IMR-90 (cell line): ENCODE measurements around the gene VPS13A. TPM values are rescaled to one million over a fixed set of nuclear protein-coding genes. Genes with fewer than 3 reads are reported as not detected.

Source experiments
- ATAC-seq: fragments of 200-7000 bp; cut with Tn5 transposase; 2 replicates; pipeline ENCODE4 v1.9.1; 2020; ENCODE audit warnings: low read depth, mild to moderate bottlenecking, moderate library complexity
- BruUV-seq: library from RNA; stranded (reverse); fragments of 400-500 nt; replicated peaks from 2 replicates; lab custom pipeline; 2021; lab: Mats Ljungman, UMichigan
- CTCF ChIA-PET: fragments of 300-600 bp; formaldehyde crosslinking; extraction: SDS; loops from one replicate; lab custom pipeline; 2021; ENCODE audit warnings: antibody characterized with exemption; lab: Yijun Ruan, JAX
- POLR2A ChIA-PET: fragments of 300-600 bp; sonication (Branson Sonifier 250); formaldehyde crosslinking; loops from one replicate; lab custom pipeline; 2022; ENCODE audit warnings: antibody characterized with exemption; ENCODE audit not compliant: unreplicated experiment; lab: Charles Lee
- DNase-seq: peaks from one replicate; pipeline ENCODE4 v3.0.0; 2013
- H2AFZ ChIP-seq: replicated peaks from 2 replicates; pipeline ENCODE3; 2013; ENCODE audit warnings: low read length, mild to moderate bottlenecking; ENCODE audit not compliant: poor library complexity
- H2AK5ac ChIP-seq: 2 replicates; pipeline ENCODE4 v1.6.1; 2013; ENCODE audit warnings: low read depth, low read length, inconsistent platforms
- H2AK9ac ChIP-seq: replicated peaks from 2 replicates; pipeline ENCODE3; 2013; ENCODE audit warnings: mild to moderate bottlenecking, low read depth, low read length, moderate library complexity; ENCODE audit not compliant: poor library complexity
- H2BK120ac ChIP-seq: 2 replicates; pipeline ENCODE4 v1.6.1; 2013; ENCODE audit warnings: low read depth, low read length, inconsistent platforms
- H2BK15ac ChIP-seq: 3 replicates; pipeline ENCODE4 v1.6.1; 2013; ENCODE audit warnings: low read depth, low read length, inconsistent platforms
- H2BK20ac ChIP-seq: 2 replicates; pipeline ENCODE4 v1.6.1; 2013; ENCODE audit warnings: low read depth, mild to moderate bottlenecking, inconsistent platforms, low read length, moderate library complexity
- H2BK5ac ChIP-seq: 2 replicates; pipeline ENCODE4 v1.6.1; 2013; ENCODE audit warnings: mild to moderate bottlenecking, low read depth, low read length, inconsistent platforms; ENCODE audit not compliant: poor library complexity, severe bottlenecking
- H3K14ac ChIP-seq: replicated peaks from 2 replicates; pipeline ENCODE4 v1.6.1; 2013; ENCODE audit warnings: low read depth, low read length, inconsistent platforms
- H3K18ac ChIP-seq: 2 replicates; pipeline ENCODE4 v1.6.1; 2013; ENCODE audit warnings: low read depth, low read length, control low read depth
- H3K23ac ChIP-seq: 2 replicates; pipeline ENCODE4 v1.6.1; 2013; ENCODE audit warnings: low read depth, low read length, inconsistent platforms
- H3K27ac ChIP-seq: 2 replicates; pipeline ENCODE4 v1.5.1; 2013; ENCODE audit warnings: mild to moderate bottlenecking, control low read depth, low read length; ENCODE audit not compliant: insufficient read depth
- H3K27me3 ChIP-seq: 2 replicates; pipeline ENCODE4 v1.6.1; 2013; ENCODE audit warnings: low read length; ENCODE audit not compliant: control insufficient read depth, insufficient read depth
- H3K36me3 ChIP-seq: 2 replicates; pipeline ENCODE4 v1.6.1; 2013; ENCODE audit warnings: low read length, mixed read lengths; ENCODE audit not compliant: control insufficient read depth, insufficient read depth
- H3K4ac ChIP-seq: 2 replicates; pipeline ENCODE4 v1.6.1; 2013; ENCODE audit warnings: low read depth, low read length, inconsistent platforms
- H3K4me1 ChIP-seq: 2 replicates; pipeline ENCODE4 v1.6.1; 2013; ENCODE audit warnings: low read length, mixed read lengths; ENCODE audit not compliant: control insufficient read depth, insufficient read depth
- H3K4me2 ChIP-seq: 2 replicates; pipeline ENCODE4 v1.6.1; 2013; ENCODE audit warnings: low read depth, mild to moderate bottlenecking, control low read depth, low read length, moderate library complexity
- H3K4me3 ChIP-seq: 2 replicates; pipeline ENCODE4 v1.5.1; 2013; ENCODE audit warnings: low read depth, mild to moderate bottlenecking, control low read depth, low read length, moderate library complexity; ENCODE audit not compliant: insufficient read depth
- H3K56ac ChIP-seq: 2 replicates; pipeline ENCODE4 v1.6.1; 2013; ENCODE audit warnings: low read length, inconsistent platforms; ENCODE audit not compliant: insufficient read depth; ENCODE audit errors: extremely low read depth
- H3K79me1 ChIP-seq, 2 experiments: 2 replicates each; pipeline ENCODE4 v1.6.1; 2013; ENCODE audit warnings: low read length in 2 of 2, inconsistent platforms in 1 of 2, low read depth in 1 of 2
- H3K9ac ChIP-seq: 2 replicates; pipeline ENCODE4 v1.6.1; 2013; ENCODE audit warnings: low read depth, low read length, control low read depth
- H3K9me1 ChIP-seq: 2 replicates; pipeline ENCODE4 v1.6.1; 2013; ENCODE audit warnings: low read length, inconsistent platforms; ENCODE audit not compliant: insufficient read depth
- H3K9me3 ChIP-seq: 2 replicates; pipeline ENCODE4 v1.6.1; 2013; ENCODE audit warnings: low read length; ENCODE audit not compliant: control insufficient read depth, insufficient read depth
- H4K20me1 ChIP-seq: 2 replicates; pipeline ENCODE4 v1.6.1; 2013; ENCODE audit warnings: low read length, inconsistent platforms; ENCODE audit not compliant: insufficient read depth
- H4K5ac ChIP-seq: 2 replicates; pipeline ENCODE4 v1.6.1; 2013; ENCODE audit warnings: mild to moderate bottlenecking, low read depth, low read length, control low read depth
- H4K8ac ChIP-seq, 2 experiments: 2 replicates each; pipeline ENCODE4 v1.6.1; 2013; ENCODE audit warnings: low read depth in 2 of 2, low read length in 2 of 2, control low read depth in 1 of 2, inconsistent platforms in 1 of 2
- H4K91ac ChIP-seq: 2 replicates; pipeline ENCODE4 v1.6.1; 2013; ENCODE audit warnings: low read depth, low read length, inconsistent platforms; ENCODE audit not compliant: insufficient read depth
- CEBPB ChIP-seq: IDR thresholded peaks from 2 replicates; pipeline ENCODE4 v1.6.1; 2012; ENCODE audit warnings: low read depth, low read length, improper control_type of control experiment
- CHD1 ChIP-seq: IDR thresholded peaks from 2 replicates; pipeline ENCODE4 v1.6.1; 2012; ENCODE audit warnings: low read depth, low read length, improper control_type of control experiment
- CTCF ChIP-seq: conservative IDR thresholded peaks from 2 replicates; pipeline ENCODE4 v1.5.1; 2012; ENCODE audit warnings: mild to moderate bottlenecking, low read depth, low read length, improper control_type of control experiment
- ELK1 ChIP-seq: fragments of 150-350 bp; IDR thresholded peaks from 2 replicates; pipeline ENCODE4 v1.6.1; 2016; ENCODE audit warnings: low read depth, mild to moderate bottlenecking, low read length, moderate library complexity, borderline replicate concordance
- FOS ChIP-seq: fragments of 150-350 bp; IDR thresholded peaks from 2 replicates; pipeline ENCODE4 v1.6.1; 2016; ENCODE audit warnings: low read depth, low read length
- MAFK ChIP-seq: IDR thresholded peaks from 2 replicates; pipeline ENCODE4 v1.6.1; 2012; ENCODE audit warnings: low read depth, low read length, improper control_type of control experiment
- MAZ ChIP-seq: IDR thresholded peaks from 2 replicates; pipeline ENCODE4 v1.6.1; 2012; ENCODE audit warnings: low read depth, mild to moderate bottlenecking, low read length, improper control_type of control experiment, moderate library complexity, borderline replicate concordance
- MXI1 ChIP-seq: IDR thresholded peaks from 2 replicates; pipeline ENCODE4 v1.6.1; 2012; ENCODE audit warnings: low read depth, mild to moderate bottlenecking, low read length, moderate library complexity, borderline replicate concordance
- NFE2L2 ChIP-seq: fragments of 150-350 bp; IDR thresholded peaks from 2 replicates; pipeline ENCODE4 v1.6.1; 2016; ENCODE audit warnings: low read depth, mild to moderate bottlenecking, low read length
- POLR2A ChIP-seq: IDR thresholded peaks from 2 replicates; pipeline ENCODE4 v1.6.1; 2012; ENCODE audit warnings: mild to moderate bottlenecking, low read depth, low read length
- RAD21 ChIP-seq: IDR thresholded peaks from 2 replicates; pipeline ENCODE4 v1.6.1; 2012; ENCODE audit warnings: low read length, improper control_type of control experiment
- RCOR1 ChIP-seq: IDR thresholded peaks from 2 replicates; pipeline ENCODE4 v1.6.1; 2012; ENCODE audit warnings: mild to moderate bottlenecking, low read length, improper control_type of control experiment; ENCODE audit not compliant: insufficient replicate concordance
- RFX5 ChIP-seq: IDR thresholded peaks from 2 replicates; pipeline ENCODE4 v1.8.0; 2012; ENCODE audit warnings: low read depth, mild to moderate bottlenecking, low read length, moderate library complexity
- SMC3 ChIP-seq: fragments of 150-350 bp; IDR thresholded peaks from 2 replicates; pipeline ENCODE4 v1.6.1; 2016; ENCODE audit warnings: low read depth, mild to moderate bottlenecking, antibody characterized with exemption, low read length, moderate library complexity
- USF2 ChIP-seq: fragments of 150-350 bp; IDR thresholded peaks from 2 replicates; pipeline ENCODE4 v1.6.1; 2017; ENCODE audit warnings: mild to moderate bottlenecking, antibody characterized with exemption, low read length, low read depth
- dilution Hi-C: fragments of 300-500 bp; cut with HindIII; formaldehyde crosslinking; loops from one replicate; pipeline ENCODE4 v1.14.3; 2018; ENCODE audit warnings: low sequenced_read_pairs; ENCODE audit not compliant: unreplicated experiment
- in situ Hi-C: fragments of 300-500 bp; cut with MboI; formaldehyde crosslinking; loops from 3 replicates; pipeline ENCODE4 v1.14.3; 2019; ENCODE audit warnings: low sequenced_read_pairs, inconsistent platforms, mixed read lengths
- intact Hi-C: fragments of 100-400 bp; cut with micrococcal nuclease; formaldehyde crosslinking; loops from 2 replicates; pipeline ENCODE4 v1.10.0; 2022
- polyA plus RNA-seq, 3 experiments: library from polyadenylated mRNA; depleted of rRNA; stranded (reverse); fragments of >200 nt; gene quantifications; 2 replicates each; pipeline ENCODE4 v1.2.3, GENCODE V29; 2012; ENCODE audit warnings: low replicate concordance in 1 of 3
- total RNA-seq: library from RNA; depleted of rRNA; stranded (reverse); fragments of >200 nt; gene quantifications from 2 replicates; pipeline ENCODE4 v1.2.3, GENCODE V29; 2012

Gene VPS13A
- total and polyA plus RNA-seq, 2 of the 4 experiments (the other 2 are of a cell fraction), result 10.4 to 26.5 TPM

GRCh38 chr9:77418226-77418625 is 240.9 kb downstream of the VPS13A start:
- Histone ChIP-seq H3K27ac (peak overlapping the region; percentile 61; the same call in 1 of the 2 replicates), H3K27me3 (no peaks in the 10 kb centered on the region), H4K20me1 (no peaks in the 10 kb centered on the region), H3K79me1 (no peaks in the 10 kb centered on the region), H3K9me3 (no peaks in the 10 kb centered on the region), H3K9ac (no peak overlapping the region), H3K4me3 (no peak overlapping the region), H3K9me1 (no peaks in the 10 kb centered on the region), H4K8ac (no peak overlapping the region; a peak in 1 of 4 replicates), H3K4ac (no peak overlapping the region), H3K36me3 (no peaks in the 10 kb centered on the region), H3K14ac (no peak overlapping the region), H2AFZ (no peak overlapping the region), H2AK5ac (no peak overlapping the region), H3K56ac (no peak overlapping the region), H3K4me2 (no peak overlapping the region), H3K18ac (peak overlapping the region; percentile 35; the same call in 1 of the 2 replicates), H3K4me1 (peaks cover 2% of the 10 kb centered on the region; the same call in 1 of the 2 replicates), H2BK120ac (no peak overlapping the region), H2BK20ac (no peak overlapping the region), H2BK5ac (peak overlapping the region; percentile 78), H4K5ac (no peak overlapping the region), H2BK15ac (no peak overlapping the region), H3K23ac (no peak overlapping the region), H4K91ac (no peak overlapping the region; the same call in 1 of the 2 replicates), H2AK9ac (no peak overlapping the region)
- TF ChIP-seq RAD21 (no peak), FOS (no peak), MXI1 (no peak), MAZ (no peak), POLR2A (no peak), RCOR1 (no peak), CTCF (no peak), CHD1 (no peak), MAFK (no peak), RFX5 (no peak), ELK1 (no peak), SMC3 (no peak), USF2 (no peak), NFE2L2 (no peak), CEBPB (no peak)
- ChIA-PET POLR2A (no interaction called here), CTCF (interaction anchor here (0.8 to 1.5 kb wide), 2 partner anchors 16 to 241 kb away, joined by 3 to 4 read pairs; partner anchors contain the start of gene VPS13A)
- intact Hi-C loops (loop anchor here (5.0 kb wide), 1 partner anchor 241 kb away; the partner anchor contains the start of gene VPS13A), in situ Hi-C loops (no loop called here), dilution Hi-C loops (no loop called here)
- BruUV-seq, result no TSS peak
- DNase-seq (no peak), ATAC-seq (peak; percentile 16)
